ENCODE data around the gene SMARCAL1.
"Not testable (repeated sequence)": the region's sequence is repeated elsewhere in the genome, so short reads cannot be mapped to it uniquely, and the experiment has no call there.

Gene SMARCAL1

DNA sequence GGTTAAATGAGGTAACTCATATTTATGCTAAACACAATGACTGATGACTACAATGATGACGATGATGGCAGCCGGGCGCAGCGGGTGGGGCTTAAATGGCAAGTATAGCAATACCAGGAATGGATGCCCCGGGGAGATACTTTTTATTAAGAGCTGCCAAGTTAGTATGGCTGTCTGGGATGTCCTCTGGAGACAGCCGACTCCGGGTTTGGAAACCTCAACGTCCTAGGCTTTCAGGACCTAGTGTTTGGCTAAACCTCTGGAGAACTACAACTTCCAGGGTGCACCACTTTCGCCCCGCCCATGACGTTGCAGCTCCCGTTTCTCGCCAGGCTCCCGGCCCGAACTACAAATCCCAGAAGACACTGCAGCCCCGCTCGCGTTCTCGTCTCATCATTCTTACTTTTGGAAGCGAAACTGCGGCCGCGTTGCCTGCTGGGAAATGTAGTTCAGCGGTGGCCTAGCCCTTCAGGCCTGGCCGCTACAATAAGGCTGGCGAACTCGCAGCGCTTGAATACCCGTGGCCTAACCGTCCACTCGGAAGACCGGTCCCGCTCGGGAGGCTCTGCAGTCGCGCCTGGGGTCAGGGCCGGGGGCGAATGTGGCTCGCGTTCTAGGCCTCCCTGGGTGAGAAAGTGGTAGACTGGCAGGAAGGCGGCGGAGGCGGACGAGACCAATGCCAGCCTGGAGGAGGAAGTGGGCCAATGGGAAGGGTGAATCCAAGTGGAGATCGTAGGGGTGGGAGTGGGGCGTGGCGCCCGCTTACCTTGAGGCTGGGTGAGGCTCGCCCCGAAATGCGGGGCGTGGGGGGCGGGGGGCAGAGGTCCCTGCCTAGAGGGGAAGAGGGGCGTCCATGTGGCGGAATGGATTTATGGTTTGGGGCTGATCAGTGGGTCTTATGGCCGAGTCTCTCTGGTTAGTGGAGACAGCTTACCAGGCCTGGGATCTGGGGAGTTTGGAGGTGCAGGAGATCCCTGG lies at the start of gene SMARCAL1:
TSS of gene SMARCAL1 (plus strand) at position 463 of the 978 bp plus-strand sequence. CDS start 2,221 bp downstream, outside the sequence.
- peak; percentile 95 for DNase-seq

DNA sequence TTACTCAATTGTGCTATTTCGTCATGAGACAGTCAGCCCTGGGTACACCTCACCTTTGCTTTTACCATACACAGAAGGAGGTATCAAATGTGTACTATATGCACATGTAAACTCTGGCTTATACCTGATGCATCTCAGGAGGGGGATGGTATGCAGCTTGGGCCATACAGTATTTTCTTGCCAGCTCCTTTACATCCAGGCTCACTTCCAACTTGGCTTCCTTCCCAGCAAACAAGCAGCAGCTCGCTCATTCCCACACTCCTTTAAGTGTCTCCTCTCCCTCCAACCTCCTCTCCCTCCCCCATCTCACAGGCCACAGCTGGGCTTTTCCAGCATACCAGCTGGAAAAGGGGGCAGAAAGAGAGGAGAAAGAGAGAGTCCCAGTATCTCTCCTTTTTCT lies 49.6 kb upstream of the SMARCAL1 start:
- peak; percentile 69 for DNase-seq

DNA sequence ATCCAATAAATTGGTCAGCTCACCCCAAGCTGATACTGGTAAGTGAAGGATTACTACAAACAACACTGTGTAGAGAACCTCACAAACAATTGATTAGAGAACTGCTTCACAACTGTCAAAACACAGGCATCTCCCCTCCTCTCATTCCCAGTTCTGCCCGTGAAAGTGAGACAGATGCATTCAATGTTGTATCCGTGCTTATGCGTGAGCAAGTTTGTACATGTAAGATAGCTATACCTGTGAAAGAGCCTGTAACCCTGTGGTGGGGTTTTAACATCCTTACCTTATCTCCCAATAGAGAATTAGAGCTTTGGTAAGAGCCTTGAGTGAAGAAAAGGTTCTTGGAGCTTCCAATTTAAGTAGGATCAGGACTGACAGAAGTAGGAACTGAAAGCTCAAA lies 49.1 kb upstream of the SMARCAL1 start:
- no peak for DNase-seq

DNA sequence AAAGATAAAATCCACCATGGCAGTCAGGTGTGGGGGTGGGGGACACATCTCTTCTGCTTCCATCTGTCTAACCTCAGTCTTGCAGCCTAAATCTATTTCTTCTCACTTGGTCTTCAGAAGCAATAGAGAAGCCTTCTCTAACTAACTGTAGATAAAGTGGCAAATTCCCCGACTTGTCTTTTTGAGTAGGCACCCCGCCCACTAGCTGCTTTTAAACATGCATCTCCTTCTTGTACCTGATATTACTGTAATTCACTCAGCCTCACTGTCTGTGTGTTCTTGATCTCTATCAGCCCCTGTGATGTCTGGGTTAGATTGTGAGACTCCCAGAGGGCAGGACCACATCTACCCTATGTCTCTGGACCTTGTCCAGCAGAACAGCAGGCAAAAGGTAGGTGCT lies 46.8 kb upstream of the SMARCAL1 start:
- no peak for DNase-seq

DNA sequence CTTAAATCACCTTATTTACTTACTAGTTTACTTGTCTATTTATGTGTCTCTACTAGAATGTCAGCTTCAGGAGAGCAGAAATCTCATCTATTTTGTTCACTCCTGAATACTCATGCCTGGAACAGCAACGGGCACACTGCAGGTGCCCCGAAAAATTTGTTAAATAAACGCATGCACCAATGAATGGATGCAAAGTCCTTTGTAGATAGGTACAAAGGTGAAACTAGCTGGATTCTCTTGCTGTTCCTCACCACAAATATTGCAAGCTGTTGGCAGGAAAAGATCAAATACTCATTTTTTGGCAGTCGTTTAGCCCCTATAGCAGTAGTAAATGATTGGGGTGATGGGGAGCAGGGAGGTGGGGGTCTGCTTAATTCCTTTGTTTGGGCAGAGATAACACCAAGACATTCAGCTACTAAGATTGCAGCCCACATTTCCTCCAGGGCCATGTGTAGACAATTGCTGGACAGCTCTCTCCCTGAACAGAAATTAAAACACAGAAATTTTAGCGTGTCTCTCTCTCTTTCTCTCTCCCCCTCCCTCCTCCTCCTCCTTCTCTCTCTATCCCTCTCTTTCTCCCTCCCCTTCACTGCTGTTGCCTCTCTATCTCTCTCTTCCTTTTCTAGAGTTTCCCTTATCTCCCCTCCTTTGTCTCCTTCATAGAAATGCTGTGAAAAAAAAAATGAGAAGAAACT lies 45.4 kb upstream of the SMARCAL1 start:
- DNase-seq: no peak

DNA sequence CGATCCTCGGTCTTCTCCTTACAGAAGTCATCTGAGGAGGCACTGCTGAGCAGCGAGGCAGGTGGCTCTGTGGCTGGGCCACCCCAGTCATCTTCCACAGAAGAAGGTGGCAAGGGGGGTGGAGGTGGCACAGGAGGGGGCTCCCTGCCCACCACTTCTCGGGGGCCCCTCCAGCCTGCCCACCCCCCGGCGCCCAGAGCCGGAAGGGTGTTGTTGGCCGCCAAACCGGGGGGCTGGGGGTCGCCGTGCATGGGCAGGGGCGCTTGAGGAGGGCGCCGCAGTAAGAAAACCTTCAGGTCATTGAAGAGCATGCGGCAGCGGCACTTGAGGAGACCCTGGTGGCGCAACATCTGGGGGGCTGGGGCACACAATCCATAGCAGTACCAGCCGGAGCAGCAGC lies 42.5 kb upstream of the SMARCAL1 start:
- DNase-seq: no peak

DNA sequence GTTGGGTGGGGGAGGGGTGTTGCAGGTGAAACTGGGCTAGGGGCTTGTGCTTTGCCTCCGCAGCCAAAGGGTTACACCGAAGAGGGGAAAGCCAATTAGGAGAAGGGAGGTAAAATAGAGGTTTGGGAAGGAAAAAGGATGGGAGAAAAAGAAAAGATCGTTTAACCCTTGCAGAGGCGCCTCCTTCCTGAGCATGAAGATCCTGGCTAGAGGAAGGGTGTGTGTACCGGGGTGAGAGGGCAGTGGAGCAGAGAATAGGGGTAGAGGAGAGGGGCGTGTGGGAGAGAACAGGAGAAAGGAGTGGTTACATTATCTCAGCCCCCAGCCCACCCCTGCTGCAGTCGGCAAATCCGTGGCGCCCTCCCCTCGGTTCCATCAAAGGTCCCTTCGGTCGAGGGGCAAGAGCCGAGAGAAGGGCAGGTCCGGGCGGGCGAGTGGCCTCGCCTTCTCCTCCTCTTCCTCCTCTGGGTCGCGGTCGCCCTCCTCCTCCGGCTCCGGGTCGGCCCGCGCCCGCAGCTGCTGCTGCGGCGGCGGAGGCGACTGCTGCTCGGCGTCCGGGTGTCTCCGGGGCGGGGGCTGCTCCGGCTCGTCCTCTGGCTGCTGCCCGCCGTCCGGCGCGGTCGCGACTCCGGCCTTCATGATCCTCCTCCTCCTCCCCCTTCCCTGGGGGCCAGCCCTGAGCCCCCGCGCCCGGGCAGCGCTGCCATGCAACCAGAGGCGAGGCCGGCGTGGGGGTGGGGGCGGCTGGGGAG lies 41.1 kb upstream of the SMARCAL1 start:
- no peak for DNase-seq

DNA sequence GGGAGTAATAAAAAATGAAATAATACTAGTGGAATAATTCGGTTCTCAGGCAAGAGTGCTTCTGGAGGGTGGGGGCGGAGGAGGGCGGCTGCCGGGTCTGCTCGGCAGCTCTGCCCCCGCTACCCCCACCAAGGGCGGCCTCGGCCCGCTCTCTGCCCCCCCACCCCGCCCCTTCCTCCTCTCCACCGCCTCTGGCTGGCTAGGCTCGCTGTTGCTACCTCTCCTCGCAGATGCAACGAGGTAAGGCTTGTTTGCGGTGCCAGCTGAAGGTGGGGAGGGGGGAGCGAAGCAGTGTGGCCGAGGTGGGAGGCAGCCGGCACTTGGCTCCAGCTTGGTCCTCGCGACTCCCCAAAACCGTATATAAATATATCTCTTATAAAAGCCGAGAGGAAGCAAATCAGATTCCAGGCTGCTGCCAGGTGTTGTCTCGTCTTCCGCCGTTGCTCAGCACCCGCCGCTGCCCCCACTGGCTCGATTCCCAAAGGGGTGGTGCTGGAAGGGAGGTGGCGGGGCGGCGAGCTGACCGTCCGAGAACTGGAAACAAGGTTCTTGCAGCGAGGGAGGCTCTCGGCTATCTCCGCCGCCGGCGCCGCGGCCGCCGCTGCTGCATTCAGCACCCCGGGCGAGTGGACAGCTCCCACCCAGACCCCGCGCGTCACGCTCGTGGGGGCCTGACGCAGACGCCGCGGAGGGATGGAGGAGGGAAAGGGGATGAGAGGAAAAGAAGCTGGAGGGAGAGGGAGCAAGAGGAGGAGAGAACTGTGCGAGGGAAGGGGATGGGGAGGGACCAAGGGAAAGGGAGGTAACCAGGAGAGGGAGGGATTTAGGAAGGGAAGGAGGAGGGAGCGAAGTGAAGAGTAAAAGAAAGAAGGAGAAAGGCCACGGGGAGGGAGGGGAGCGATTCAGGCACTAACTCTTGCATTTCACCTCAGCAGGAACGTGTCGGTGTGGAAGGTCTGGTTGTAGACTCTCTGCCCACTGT lies 40.3 kb upstream of the SMARCAL1 start, which contains the start of gene MARCHF4:
TSS of gene MARCHF4 (minus strand) at position 763 of the 982 bp plus-strand sequence. CDS start 2,223 bp downstream, outside the sequence.
- DNase-seq: peak; percentile 60

DNA sequence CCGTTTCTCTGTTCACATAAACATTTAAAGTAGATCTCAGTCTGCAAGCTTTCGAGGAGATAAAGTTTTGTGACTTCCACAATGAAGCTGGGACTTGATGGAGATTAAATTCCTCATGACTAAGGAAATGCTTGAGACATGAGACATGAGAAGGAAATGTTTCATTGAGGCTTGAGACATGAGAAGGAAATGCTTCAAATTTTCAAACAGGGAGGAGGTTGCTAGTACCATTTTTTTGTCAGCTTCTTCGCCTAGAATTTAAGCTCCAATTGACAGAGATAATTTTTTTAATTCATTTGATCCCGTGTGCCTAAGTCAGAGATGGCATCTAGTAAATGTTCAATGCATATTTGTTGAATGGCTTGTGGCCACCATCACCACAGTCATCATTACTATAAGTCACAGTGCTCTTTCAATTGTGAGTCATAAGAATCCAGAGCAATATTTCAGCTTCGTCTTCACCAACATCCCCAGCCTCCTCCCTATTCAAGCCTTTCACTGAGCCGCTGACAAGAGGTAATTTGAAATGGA lies 39.5 kb upstream of the SMARCAL1 start:
- no peak for DNase-seq

DNA sequence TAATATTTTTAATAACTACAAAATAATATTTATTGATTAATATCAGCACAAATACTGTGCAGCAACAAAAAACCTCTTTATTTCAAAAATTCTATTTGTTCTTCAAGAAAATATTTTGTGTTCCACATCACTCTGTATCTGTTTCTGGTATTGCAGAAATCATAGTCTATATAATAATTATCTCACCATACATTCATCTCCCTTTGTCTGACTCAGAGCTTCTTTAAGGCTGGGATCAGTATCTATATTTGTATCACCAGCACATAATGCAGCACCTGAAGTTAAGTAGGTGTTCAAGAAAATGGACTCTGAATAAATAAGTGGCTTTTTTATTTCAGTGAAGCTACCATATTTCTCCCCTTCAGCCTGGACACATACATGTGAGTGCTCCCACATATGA lies 38.4 kb upstream of the SMARCAL1 start:
- no peak for DNase-seq

DNA sequence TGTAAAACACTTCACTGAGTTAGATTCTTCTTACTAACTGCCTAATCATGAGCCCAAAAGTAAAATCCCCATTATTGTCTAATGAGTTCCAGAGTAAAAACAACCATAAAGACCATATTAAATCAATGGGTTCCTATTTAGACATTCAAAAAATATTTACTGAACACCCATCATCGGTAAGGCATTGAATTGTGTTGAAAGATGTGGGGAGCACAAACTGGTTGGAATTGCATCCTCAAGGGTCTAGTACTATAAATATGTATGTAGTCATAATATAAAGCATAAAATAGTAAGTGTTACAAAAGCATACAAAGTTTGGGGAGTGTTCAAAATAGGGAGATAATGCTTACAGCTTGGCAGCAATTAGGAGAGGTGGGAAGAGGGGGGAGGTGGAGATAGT lies 37.0 kb upstream of the SMARCAL1 start:
- no peak for DNase-seq

DNA sequence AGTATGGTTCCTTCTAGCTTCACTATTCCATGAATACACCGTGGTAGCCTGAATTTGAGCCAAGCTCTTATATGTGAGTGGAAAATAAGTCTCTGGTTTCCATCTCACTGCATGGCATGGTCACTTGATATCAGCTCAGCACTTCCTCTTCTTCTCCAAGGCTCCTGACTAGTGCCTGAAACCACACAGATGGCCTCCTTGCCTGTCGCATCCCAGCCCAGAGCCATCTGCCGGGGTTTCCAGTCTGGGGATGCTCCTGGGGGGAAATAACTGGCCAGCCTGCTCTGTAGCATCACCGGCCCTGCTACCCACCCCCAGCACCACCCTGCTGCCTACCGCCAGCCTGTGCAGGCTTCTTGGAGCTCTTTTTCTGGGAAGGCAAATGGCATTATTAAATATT lies 32.3 kb upstream of the SMARCAL1 start:
- no peak for DNase-seq

DNA sequence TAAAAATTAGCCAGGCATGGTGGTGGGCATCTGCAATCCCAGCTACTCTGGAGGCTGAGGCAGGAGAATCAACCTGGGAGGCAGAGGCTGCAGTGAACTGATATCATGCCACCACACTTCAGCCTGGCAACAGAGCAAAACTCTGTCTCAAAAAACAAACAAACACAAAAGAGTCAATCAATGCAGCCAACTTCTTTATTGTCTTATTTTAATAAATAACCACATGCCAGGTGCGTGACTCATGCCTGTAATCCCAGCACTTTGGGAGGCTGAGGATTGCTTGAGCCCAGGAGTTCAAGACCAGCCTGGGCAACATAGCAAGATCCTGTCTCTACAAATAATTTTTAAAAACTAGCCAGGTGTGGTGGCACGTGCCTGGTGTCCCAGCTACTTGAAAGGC lies 27.9 kb upstream of the SMARCAL1 start:
- DNase-seq: not testable (repeated sequence)

DNA sequence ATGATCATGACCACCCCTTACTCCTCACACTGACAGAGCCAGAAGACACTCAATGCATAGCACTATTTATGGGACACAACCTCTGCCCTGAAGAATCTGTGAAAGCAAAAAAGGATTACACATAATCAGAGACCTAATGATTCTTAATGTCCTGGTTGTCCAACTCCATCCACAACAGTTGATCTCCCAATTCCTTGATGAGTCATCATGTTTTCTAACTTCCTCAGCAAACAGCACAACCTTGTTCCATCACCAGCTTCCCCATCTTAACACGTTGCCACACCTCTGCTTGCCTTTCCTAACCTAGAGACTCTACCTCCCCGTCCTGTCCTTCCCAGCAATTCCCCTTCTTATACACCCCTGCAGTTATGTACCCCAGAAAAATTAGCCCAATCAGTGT lies 26.8 kb upstream of the SMARCAL1 start:
- DNase-seq: no peak

DNA sequence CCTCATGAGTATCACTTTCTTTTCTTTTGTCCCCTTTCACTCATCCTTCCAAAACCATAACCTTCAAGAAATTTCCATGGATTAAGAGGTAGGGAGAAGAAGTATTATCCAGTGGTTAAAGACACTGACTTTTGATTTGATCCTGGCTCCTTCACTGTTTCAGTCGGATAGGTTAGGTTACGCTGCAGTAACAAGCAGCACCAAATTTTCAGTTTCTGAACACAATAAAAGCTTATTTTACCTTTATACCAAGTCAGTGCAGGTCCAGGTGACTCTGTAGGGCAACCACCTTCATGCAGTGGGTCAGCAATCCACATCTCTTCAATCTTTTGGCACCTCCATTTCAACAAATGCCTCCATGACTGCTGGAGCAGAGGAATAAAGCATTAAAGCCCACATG lies 25.0 kb upstream of the SMARCAL1 start:
- no peak for DNase-seq

DNA sequence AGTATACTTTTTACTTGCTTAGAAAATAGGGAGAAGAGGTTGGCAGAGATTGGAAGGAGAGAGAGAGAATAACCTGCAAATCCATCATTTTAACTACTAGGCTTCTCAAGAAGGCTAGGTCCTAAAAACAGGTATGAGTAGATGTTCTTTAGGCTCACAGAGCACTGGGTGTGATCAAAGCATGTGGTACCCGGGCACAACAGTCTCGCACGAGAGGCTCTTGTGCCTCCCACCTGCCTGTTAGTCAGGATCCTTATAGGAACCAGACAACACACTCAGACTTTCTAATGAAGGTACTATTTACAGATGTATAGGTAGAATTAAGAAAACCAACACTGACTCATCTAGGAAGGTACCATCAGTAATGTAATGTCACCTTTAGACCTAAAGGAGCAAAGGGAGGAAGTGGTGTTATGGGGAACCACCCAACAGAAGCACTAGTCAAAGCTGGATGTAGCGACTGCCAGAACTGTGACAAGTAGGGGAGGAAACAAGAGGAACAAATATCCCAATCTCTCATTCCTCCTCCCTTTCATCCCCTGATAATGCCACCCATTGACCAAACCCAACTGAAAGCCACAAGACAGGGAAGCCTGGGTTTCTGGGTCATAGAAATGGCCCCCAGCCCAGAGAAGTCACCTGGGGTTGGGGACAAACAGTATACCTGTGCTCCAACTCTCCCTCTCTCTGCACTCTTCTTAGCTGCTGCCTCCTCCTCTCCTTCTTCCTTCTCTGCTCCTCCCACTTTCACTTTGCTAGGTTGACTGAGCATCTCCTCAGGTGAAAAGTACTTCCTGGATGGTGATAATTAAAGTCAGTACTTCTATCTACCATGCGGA lies 24.0 kb upstream of the SMARCAL1 start:
- no peak for DNase-seq

DNA sequence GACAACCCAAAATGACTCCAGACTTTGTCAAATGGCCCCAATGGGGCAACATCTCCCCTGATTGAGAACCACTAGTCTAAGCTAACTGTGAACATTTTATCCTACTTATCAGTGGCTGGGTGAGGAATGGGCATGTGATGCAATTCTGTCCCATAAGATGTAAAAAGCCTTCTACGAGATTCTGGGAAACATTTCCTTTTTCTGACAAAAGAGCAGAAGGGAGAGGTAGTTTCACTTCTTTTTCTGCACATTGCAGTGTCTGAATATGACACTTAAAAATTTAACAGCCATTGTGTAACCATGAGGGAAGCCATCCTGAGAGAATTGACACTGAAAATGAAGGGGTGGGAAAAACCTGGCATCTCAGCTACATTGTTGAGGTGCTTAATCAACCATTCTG lies 22.7 kb upstream of the SMARCAL1 start:
- DNase-seq: no peak

DNA sequence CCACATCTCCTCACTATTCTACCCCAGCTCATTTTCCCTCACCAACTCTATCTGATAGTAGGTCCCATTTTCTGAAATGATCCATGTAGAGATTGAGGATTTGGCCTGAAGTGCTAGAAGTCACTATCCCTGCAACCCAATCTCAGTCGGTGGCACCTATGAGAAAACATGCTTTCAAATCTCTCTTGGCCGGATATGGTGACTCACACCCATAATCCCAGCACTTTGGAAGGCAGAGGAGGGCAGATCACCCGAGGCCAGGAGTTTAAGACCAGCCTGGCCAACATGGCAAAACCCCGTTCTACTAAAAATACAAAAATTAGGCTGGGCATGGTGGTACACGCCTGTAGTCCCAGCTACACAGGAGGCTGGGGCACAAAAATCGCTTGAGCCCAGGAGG lies 20.9 kb upstream of the SMARCAL1 start:
- DNase-seq: no peak

DNA sequence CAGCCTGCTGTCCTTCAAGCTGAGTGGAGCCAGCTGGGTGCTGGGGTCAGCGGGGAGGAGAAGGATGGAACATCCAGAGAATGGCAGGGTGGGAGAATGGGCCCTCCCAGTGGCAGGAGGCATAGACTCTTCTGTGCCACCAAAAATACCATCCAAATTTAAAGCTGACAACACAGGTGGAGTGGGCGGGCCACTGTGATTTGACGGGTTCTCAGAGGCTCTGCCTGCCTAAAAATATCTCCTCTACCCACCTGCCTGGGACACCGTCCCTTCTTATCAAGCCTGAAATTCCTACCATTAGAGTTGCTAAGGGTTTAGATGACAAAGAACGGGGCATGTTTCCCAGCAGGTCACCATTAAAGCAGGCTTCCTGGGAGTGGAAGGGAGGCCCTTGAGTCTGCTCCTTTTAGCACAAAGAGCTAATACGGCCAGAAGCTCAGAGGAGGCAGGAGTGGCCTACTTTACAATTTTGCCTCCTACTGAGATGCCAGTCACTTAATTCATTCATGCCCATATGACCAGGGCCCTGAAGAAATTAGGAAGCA lies 20.2 kb upstream of the SMARCAL1 start:
- no peak for DNase-seq
